ENCODE measurements around the gene TTC16.

GRCh38 chr9:127720865-127721227 is 5.0 kb downstream of the TTC16 start:
- TF ChIP-seq CTCF (IDR thresholded peaks at IDR 0.05), result no peak
- TF ChIP-seq POLR2A (IDR thresholded peaks at IDR 0.05), result no peak

All from sigmoid colon (tissue), 3 donors.